ENCODE measurements around the gene GRK5. TPM values are rescaled to one million over a fixed set of nuclear protein-coding genes. Genes with fewer than 3 reads are reported as not detected.

GRK5 gene
- total RNA-seq, 1 donor: 1.8 TPM

- no peak overlapping the region for H3K4me3 ChIP-seq (ENCODE audit: insufficient read depth, low read length)
- H4K20me1 ChIP-seq (ENCODE audit: insufficient read depth, low read length): no peaks in the 10 kb centered on the region
- no peaks in the 10 kb centered on the region for H3K9me3 ChIP-seq (ENCODE audit: low read depth, low read length)
- H3K27ac ChIP-seq (ENCODE audit: low read depth, low read length): no peak overlapping the region
- H2AFZ ChIP-seq (ENCODE audit: low read length): no peak overlapping the region
- no peak overlapping the region for H3K4me2 ChIP-seq (ENCODE audit: insufficient read depth, low read length)
- no peak for TF ChIP-seq CTCF (IDR thresholded peaks at IDR 0.05; ENCODE audit: extremely low read depth, low read depth, low read length)
- no peak for DNase-seq (ENCODE audit: insufficient read length, low spot score, missing footprints)
- H3K36me3 ChIP-seq (ENCODE audit: insufficient read depth, low read length): no peaks in the 10 kb centered on the region
- no peaks in the 10 kb centered on the region for H3K4me1 ChIP-seq (ENCODE audit: insufficient read depth, low read length)
- H3K79me2 ChIP-seq (ENCODE audit: insufficient read depth, low read length): no peaks in the 10 kb centered on the region
- H3K27me3 ChIP-seq (ENCODE audit: insufficient read depth, low read length): no peaks in the 10 kb centered on the region
Measured at GRCh38 chr10:119352807-119353206, 145.4 kb downstream of the GRK5 start.

- DNase-seq (ENCODE audit: insufficient read length, low spot score, missing footprints): no peak
- Histone ChIP-seq H3K27ac (ENCODE audit: low read depth, low read length) (no peak overlapping the region), H3K4me2 (ENCODE audit: insufficient read depth, low read length) (no peak overlapping the region), H3K27me3 (ENCODE audit: insufficient read depth, low read length) (no peaks in the 10 kb centered on the region), H3K9me3 (ENCODE audit: low read depth, low read length) (no peaks in the 10 kb centered on the region), H3K4me3 (ENCODE audit: insufficient read depth, low read length) (no peak overlapping the region), H2AFZ (ENCODE audit: low read length) (no peak overlapping the region), H3K79me2 (ENCODE audit: insufficient read depth, low read length) (no peaks in the 10 kb centered on the region), H3K4me1 (ENCODE audit: insufficient read depth, low read length) (no peaks in the 10 kb centered on the region), H4K20me1 (ENCODE audit: insufficient read depth, low read length) (no peaks in the 10 kb centered on the region), H3K36me3 (ENCODE audit: insufficient read depth, low read length) (no peaks in the 10 kb centered on the region)
- no peak for TF ChIP-seq CTCF (IDR thresholded peaks at IDR 0.05; ENCODE audit: extremely low read depth, low read depth, low read length)
Measured at GRCh38 chr10:119353421-119353820, 146.1 kb downstream of the GRK5 start.

GRCh38 chr10:119355930-119356329, 148.6 kb downstream of the GRK5 start:
- Histone ChIP-seq H4K20me1 (ENCODE audit: insufficient read depth, low read length) (no peaks in the 10 kb centered on the region), H3K4me3 (ENCODE audit: insufficient read depth, low read length) (no peak overlapping the region), H3K79me2 (ENCODE audit: insufficient read depth, low read length) (no peaks in the 10 kb centered on the region), H3K9me3 (ENCODE audit: low read depth, low read length) (no peaks in the 10 kb centered on the region), H3K4me2 (ENCODE audit: insufficient read depth, low read length) (no peak overlapping the region), H3K27me3 (ENCODE audit: insufficient read depth, low read length) (no peaks in the 10 kb centered on the region), H3K27ac (ENCODE audit: low read depth, low read length) (no peak overlapping the region), H2AFZ (ENCODE audit: low read length) (no peak overlapping the region), H3K4me1 (ENCODE audit: insufficient read depth, low read length) (no peaks in the 10 kb centered on the region), H3K36me3 (ENCODE audit: insufficient read depth, low read length) (no peaks in the 10 kb centered on the region)
- TF ChIP-seq CTCF (IDR thresholded peaks at IDR 0.05; ENCODE audit: extremely low read depth, low read depth, low read length): peak; percentile 20
- no peak for DNase-seq (ENCODE audit: insufficient read length, low spot score, missing footprints)

GRCh38 chr10:119357412-119358151, 150.2 kb downstream of the GRK5 start:
- Histone ChIP-seq H3K4me2 (ENCODE audit: insufficient read depth, low read length) (no peak overlapping the region), H3K36me3 (ENCODE audit: insufficient read depth, low read length) (no peaks in the 10 kb centered on the region), H3K79me2 (ENCODE audit: insufficient read depth, low read length) (no peaks in the 10 kb centered on the region), H3K4me1 (ENCODE audit: insufficient read depth, low read length) (no peaks in the 10 kb centered on the region), H3K9me3 (ENCODE audit: low read depth, low read length) (no peaks in the 10 kb centered on the region), H2AFZ (ENCODE audit: low read length) (no peak overlapping the region), H3K27ac (ENCODE audit: low read depth, low read length) (no peak overlapping the region), H4K20me1 (ENCODE audit: insufficient read depth, low read length) (no peaks in the 10 kb centered on the region), H3K27me3 (ENCODE audit: insufficient read depth, low read length) (no peaks in the 10 kb centered on the region), H3K4me3 (ENCODE audit: insufficient read depth, low read length) (no peak overlapping the region)
- DNase-seq (ENCODE audit: insufficient read length, low spot score, missing footprints): no peak
- TF ChIP-seq CTCF (IDR thresholded peaks at IDR 0.05; ENCODE audit: extremely low read depth, low read depth, low read length): no peak
